ENCODE results near the gene DGLUCY. TPM values are rescaled to one million over a fixed set of nuclear protein-coding genes. Genes with fewer than 3 reads are reported as not detected.

Gene DGLUCY
- total and polyA plus RNA-seq, 4 donors = 17.9 to 58.1 (median 24.9) TPM

DNA sequence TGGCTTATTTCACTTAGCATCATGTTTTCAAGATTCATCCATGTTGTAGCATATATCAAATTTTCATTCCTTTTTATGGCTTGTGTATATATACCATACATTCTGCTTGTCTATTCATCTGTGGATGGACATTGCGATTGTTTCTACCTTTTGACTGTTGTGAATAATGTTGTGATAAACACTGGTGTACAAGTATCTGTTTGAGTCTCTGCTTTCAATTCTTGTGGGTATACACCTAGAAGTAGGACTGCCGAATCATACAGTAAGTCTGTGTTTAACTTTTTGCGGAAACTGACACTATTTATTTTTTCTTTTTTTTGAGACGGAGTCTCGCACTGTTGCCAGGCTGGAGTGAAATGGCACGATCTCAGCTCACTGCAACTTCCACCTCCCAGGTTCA, 33.8 kb upstream of the DGLUCY start:
- TF ChIP-seq HNF4G (IDR thresholded peaks at IDR 0.05) (no peak), FOXA1 (IDR thresholded peaks at IDR 0.05) (no peak), TAF1 (conservative IDR thresholded peaks at IDR 0.05) (no peak), FOXA2 (IDR thresholded peaks at IDR 0.05) (no peak)
- TF ChIP-seq, protein P1, sequence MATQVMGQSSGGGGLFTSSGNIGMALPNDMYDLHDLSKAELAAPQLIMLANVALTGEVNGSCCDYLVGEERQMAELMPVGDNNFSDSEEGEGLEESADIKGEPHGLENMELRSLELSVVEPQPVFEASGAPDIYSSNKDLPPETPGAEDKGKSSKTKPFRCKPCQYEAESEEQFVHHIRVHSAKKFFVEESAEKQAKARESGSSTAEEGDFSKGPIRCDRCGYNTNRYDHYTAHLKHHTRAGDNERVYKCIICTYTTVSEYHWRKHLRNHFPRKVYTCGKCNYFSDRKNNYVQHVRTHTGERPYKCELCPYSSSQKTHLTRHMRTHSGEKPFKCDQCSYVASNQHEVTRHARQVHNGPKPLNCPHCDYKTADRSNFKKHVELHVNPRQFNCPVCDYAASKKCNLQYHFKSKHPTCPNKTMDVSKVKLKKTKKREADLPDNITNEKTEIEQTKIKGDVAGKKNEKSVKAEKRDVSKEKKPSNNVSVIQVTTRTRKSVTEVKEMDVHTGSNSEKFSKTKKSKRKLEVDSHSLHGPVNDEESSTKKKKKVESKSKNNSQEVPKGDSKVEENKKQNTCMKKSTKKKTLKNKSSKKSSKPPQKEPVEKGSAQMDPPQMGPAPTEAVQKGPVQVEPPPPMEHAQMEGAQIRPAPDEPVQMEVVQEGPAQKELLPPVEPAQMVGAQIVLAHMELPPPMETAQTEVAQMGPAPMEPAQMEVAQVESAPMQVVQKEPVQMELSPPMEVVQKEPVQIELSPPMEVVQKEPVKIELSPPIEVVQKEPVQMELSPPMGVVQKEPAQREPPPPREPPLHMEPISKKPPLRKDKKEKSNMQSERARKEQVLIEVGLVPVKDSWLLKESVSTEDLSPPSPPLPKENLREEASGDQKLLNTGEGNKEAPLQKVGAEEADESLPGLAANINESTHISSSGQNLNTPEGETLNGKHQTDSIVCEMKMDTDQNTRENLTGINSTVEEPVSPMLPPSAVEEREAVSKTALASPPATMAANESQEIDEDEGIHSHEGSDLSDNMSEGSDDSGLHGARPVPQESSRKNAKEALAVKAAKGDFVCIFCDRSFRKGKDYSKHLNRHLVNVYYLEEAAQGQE (IDR thresholded peaks at IDR 0.05) = no peak
- TF ChIP-seq, protein P2, sequence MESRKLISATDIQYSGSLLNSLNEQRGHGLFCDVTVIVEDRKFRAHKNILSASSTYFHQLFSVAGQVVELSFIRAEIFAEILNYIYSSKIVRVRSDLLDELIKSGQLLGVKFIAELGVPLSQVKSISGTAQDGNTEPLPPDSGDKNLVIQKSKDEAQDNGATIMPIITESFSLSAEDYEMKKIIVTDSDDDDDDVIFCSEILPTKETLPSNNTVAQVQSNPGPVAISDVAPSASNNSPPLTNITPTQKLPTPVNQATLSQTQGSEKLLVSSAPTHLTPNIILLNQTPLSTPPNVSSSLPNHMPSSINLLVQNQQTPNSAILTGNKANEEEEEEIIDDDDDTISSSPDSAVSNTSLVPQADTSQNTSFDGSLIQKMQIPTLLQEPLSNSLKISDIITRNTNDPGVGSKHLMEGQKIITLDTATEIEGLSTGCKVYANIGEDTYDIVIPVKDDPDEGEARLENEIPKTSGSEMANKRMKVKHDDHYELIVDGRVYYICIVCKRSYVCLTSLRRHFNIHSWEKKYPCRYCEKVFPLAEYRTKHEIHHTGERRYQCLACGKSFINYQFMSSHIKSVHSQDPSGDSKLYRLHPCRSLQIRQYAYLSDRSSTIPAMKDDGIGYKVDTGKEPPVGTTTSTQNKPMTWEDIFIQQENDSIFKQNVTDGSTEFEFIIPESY (IDR thresholded peaks at IDR 0.05) = no peak
- TF ChIP-seq, protein P3, sequence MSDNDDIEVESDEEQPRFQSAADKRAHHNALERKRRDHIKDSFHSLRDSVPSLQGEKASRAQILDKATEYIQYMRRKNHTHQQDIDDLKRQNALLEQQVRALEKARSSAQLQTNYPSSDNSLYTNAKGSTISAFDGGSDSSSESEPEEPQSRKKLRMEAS (IDR thresholded peaks at IDR 0.05) = no peak
- TF ChIP-seq, protein P4, sequence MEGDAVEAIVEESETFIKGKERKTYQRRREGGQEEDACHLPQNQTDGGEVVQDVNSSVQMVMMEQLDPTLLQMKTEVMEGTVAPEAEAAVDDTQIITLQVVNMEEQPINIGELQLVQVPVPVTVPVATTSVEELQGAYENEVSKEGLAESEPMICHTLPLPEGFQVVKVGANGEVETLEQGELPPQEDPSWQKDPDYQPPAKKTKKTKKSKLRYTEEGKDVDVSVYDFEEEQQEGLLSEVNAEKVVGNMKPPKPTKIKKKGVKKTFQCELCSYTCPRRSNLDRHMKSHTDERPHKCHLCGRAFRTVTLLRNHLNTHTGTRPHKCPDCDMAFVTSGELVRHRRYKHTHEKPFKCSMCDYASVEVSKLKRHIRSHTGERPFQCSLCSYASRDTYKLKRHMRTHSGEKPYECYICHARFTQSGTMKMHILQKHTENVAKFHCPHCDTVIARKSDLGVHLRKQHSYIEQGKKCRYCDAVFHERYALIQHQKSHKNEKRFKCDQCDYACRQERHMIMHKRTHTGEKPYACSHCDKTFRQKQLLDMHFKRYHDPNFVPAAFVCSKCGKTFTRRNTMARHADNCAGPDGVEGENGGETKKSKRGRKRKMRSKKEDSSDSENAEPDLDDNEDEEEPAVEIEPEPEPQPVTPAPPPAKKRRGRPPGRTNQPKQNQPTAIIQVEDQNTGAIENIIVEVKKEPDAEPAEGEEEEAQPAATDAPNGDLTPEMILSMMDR (IDR thresholded peaks at IDR 0.05; ENCODE audit: low read depth, low read length, missing input control) = no peak
- H3K4me1 ChIP-seq (ENCODE audit: control insufficient read depth in 4 of 4, insufficient read depth in 4 of 4, low read length in 3 of 4) = no peaks in the 10 kb centered on the region
- H3K4me3 ChIP-seq (ENCODE audit: low read depth in 1 of 3, low read length in 3 of 3) = no peak overlapping the region
- H3K9me3 ChIP-seq (ENCODE audit: control insufficient read depth in 4 of 4, low read length in 3 of 4) = no peaks in the 10 kb centered on the region
- no peak overlapping the region for H3K27ac ChIP-seq (ENCODE audit: low read depth in 1 of 2, low read length in 2 of 2)
- H3K36me3 ChIP-seq (ENCODE audit: control insufficient read depth in 4 of 4, insufficient read depth in 3 of 4, low read depth in 1 of 4, low read length in 3 of 4) = no peaks in the 10 kb centered on the region
- no peaks in the 10 kb centered on the region for H3K27me3 ChIP-seq (ENCODE audit: control insufficient read depth in 4 of 4, insufficient read depth in 4 of 4, low read length in 3 of 4)
- DNase-seq (ENCODE audit: low spot score) = no peak
- WGBS = 97% methylated on average over 6 of the region's 6 CpGs
- no peak overlapping the region for H3K9ac ChIP-seq (ENCODE audit: low read depth in 1 of 2, low read length in 2 of 2)

DNA sequence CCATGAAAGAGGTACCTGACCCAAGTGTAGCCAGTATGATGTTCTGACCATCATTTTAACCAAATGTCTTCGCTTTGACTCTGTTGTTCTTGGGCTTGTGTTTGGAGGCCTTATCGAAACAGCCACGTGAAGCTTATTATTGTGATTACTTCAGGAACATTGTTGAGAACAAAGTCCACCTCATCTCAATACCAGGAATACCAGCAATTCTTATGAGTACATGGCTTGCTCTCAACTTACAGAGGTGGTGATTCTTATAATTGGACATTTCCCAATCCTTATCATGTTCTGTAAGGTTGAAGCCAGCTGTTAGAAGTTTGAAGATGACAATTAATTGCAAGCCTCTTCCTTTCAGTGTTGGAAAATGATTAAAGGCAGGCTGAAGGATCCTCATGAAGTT, 31.6 kb upstream of the DGLUCY start:
- no peak overlapping the region for H3K9ac ChIP-seq (ENCODE audit: low read depth in 1 of 2, low read length in 2 of 2)
- no peaks in the 10 kb centered on the region for H3K36me3 ChIP-seq (ENCODE audit: control insufficient read depth in 4 of 4, insufficient read depth in 3 of 4, low read depth in 1 of 4, low read length in 3 of 4)
- no peak overlapping the region for H3K27ac ChIP-seq (ENCODE audit: low read depth in 1 of 2, low read length in 2 of 2)
- H3K4me3 ChIP-seq (ENCODE audit: low read depth in 1 of 3, low read length in 3 of 3) = no peak overlapping the region
- 81% methylated on average over 3 of the region's 3 CpGs for WGBS
- DNase-seq (ENCODE audit: low spot score) = no peak
- no peaks in the 10 kb centered on the region for H3K9me3 ChIP-seq (ENCODE audit: control insufficient read depth in 4 of 4, low read length in 3 of 4)
- H3K27me3 ChIP-seq (ENCODE audit: control insufficient read depth in 4 of 4, insufficient read depth in 4 of 4, low read length in 3 of 4) = no peaks in the 10 kb centered on the region
- no peaks in the 10 kb centered on the region for H3K4me1 ChIP-seq (ENCODE audit: control insufficient read depth in 4 of 4, insufficient read depth in 4 of 4, low read length in 3 of 4)
- TF ChIP-seq, protein P3 (IDR thresholded peaks at IDR 0.05) = no peak
- no peak for TF ChIP-seq NR2F2 (IDR thresholded peaks at IDR 0.05)
- TF ChIP-seq, protein P2 (IDR thresholded peaks at IDR 0.05) = no peak
- TF ChIP-seq, protein P1 (IDR thresholded peaks at IDR 0.05) = no peak
- no peak for TF ChIP-seq RXRA (IDR thresholded peaks at IDR 0.05)
- no peak for TF ChIP-seq FOXA2 (IDR thresholded peaks at IDR 0.05)
- no peak for TF ChIP-seq HNF4A (conservative IDR thresholded peaks at IDR 0.05)
- TF ChIP-seq YY1 (IDR thresholded peaks at IDR 0.05) = no peak
- no peak for TF ChIP-seq RAD21 (IDR thresholded peaks at IDR 0.05)
- TF ChIP-seq HNF4G (IDR thresholded peaks at IDR 0.05) = no peak
- TF ChIP-seq TAF1 (conservative IDR thresholded peaks at IDR 0.05) = no peak
- no peak for TF ChIP-seq EGR1 (IDR thresholded peaks at IDR 0.05; ENCODE audit: low read depth in 2 of 2)
- TF ChIP-seq, protein P4 (IDR thresholded peaks at IDR 0.05; ENCODE audit: low read depth, low read length, missing input control) = no peak
- no peak for TF ChIP-seq SP1 (IDR thresholded peaks at IDR 0.05)

Measured in liver (tissue), 9 donors.